Measurements from ENCODE around the gene RTKN. TPM values are rescaled to one million over a fixed set of nuclear protein-coding genes. Genes with fewer than 3 reads are reported as not detected.
"Not testable (repeated sequence)": the region's sequence is repeated elsewhere in the genome, so short reads cannot be mapped to it uniquely, and the experiment has no call there.

Gene RTKN, protein sequence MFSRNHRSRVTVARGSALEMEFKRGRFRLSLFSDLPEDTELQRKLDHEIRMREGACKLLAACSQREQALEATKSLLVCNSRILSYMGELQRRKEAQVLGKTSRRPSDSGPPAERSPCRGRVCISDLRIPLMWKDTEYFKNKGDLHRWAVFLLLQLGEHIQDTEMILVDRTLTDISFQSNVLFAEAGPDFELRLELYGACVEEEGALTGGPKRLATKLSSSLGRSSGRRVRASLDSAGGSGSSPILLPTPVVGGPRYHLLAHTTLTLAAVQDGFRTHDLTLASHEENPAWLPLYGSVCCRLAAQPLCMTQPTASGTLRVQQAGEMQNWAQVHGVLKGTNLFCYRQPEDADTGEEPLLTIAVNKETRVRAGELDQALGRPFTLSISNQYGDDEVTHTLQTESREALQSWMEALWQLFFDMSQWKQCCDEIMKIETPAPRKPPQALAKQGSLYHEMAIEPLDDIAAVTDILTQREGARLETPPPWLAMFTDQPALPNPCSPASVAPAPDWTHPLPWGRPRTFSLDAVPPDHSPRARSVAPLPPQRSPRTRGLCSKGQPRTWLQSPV
- total RNA-seq (10 to 100 TPM; 32.9 to 52.5 TPM), polyA plus RNA-seq (ENCODE audit: insufficient read length in 2 of 2) (10 to 100 TPM; 66.9 to 76.5 TPM)
- long read RNA-seq, donor 1, transcript RTKN-201 (12 exons, 2,220 nt): major isoform, 7 of 121 reads
- long read RNA-seq, donor 1, partial matches to known transcripts: 57 of 121 reads
- long read RNA-seq, donor 1, other reads (novel, unspliced or antisense): 46 of 121 reads
- long read RNA-seq, donor 2, partial matches to known transcripts: 84 of 86 reads
- long read RNA-seq, donor 2, other reads (novel, unspliced or antisense): 0 of 86 reads
- long read RNA-seq, donor 3, partial matches to known transcripts: 0 of 3 reads
- long read RNA-seq, donor 3, other reads (novel, unspliced or antisense): 0 of 3 reads
- long read RNA-seq, donor 4, transcript RTKN-202 (12 exons, 2,142 nt): major isoform, 7 of 27 reads
- long read RNA-seq, donor 4, partial matches to known transcripts: 11 of 27 reads
- long read RNA-seq, donor 4, other reads (novel, unspliced or antisense): 0 of 27 reads

GRCh38 chr2:74441690-74442482 lies at the start of gene RTKN:
RTKN (minus strand) TSS chr2:74441937; CDS start chr2:74441816, 121 bp downstream.
- peak in 1 of 6 donors; percentile 43 for DNase-seq (ENCODE audit: low read depth in 4 of 6, low spot score in 6 of 6)
- WGBS (ENCODE audit: insufficient coverage): 5% methylated on average over 74 of the region's 75 CpGs

DNA sequence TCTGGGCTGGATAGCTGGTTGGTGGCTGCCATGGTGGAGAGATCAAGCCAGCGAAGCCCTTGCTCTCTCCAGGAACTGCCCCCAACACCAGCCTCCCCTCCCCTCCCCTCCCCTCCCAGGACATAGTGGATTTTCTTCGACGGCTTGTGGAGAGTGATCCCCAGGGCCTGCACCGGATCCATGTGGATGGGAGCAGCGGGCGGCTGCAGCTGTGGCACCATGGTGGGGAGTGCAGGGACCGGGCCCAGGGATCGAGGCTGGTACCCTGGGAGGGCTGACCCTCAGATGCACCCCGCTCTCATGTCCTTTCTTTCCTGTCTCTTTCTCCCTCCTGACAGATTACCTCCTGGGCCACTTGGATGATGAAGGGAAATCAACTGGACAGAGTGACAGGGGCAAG lies 48.2 kb upstream of the RTKN start:
- H3K27me3 ChIP-seq (ENCODE audit: control insufficient read depth, insufficient read depth, low read length): no peaks in the 10 kb centered on the region
- no peaks in the 10 kb centered on the region for H3K9me3 ChIP-seq (ENCODE audit: control insufficient read depth, insufficient read depth, low read length)
- no peak for DNase-seq (ENCODE audit: low read depth in 4 of 6, low spot score in 6 of 6)
- WGBS (ENCODE audit: insufficient coverage): 96% methylated on average over 4 of the region's 9 CpGs
- no peak overlapping the region for H3K4me3 ChIP-seq (ENCODE audit: low read depth, low read length)
- no peaks in the 10 kb centered on the region for H3K4me1 ChIP-seq (ENCODE audit: control insufficient read depth, insufficient read depth, low read length)
- no peak overlapping the region for H3K27ac ChIP-seq (ENCODE audit: low read depth, low read length)
- H3K36me3 ChIP-seq (ENCODE audit: control insufficient read depth, insufficient read depth, low read length): peaks cover 73% of the 10 kb centered on the region

More at GRCh38 chr2:74441690-74442482, at the start of gene RTKN:
- H3K27ac ChIP-seq (ENCODE audit: low read depth, low read length): peak within 1 kb of the TSS; percentile 98
- no peaks in the 10 kb centered on the region for H3K36me3 ChIP-seq (ENCODE audit: control insufficient read depth, insufficient read depth, low read length)
- no peaks in the 10 kb centered on the region for H3K9me3 ChIP-seq (ENCODE audit: control insufficient read depth, insufficient read depth, low read length)
- H3K4me1 ChIP-seq (ENCODE audit: control insufficient read depth, insufficient read depth, low read length): peaks cover 41% of the 10 kb centered on the region
- peak within 1 kb of the TSS; percentile 63 for H3K4me3 ChIP-seq (ENCODE audit: low read depth, low read length)
- H3K27me3 ChIP-seq (ENCODE audit: control insufficient read depth, insufficient read depth, low read length): peaks cover 45% of the 10 kb centered on the region

DNA sequence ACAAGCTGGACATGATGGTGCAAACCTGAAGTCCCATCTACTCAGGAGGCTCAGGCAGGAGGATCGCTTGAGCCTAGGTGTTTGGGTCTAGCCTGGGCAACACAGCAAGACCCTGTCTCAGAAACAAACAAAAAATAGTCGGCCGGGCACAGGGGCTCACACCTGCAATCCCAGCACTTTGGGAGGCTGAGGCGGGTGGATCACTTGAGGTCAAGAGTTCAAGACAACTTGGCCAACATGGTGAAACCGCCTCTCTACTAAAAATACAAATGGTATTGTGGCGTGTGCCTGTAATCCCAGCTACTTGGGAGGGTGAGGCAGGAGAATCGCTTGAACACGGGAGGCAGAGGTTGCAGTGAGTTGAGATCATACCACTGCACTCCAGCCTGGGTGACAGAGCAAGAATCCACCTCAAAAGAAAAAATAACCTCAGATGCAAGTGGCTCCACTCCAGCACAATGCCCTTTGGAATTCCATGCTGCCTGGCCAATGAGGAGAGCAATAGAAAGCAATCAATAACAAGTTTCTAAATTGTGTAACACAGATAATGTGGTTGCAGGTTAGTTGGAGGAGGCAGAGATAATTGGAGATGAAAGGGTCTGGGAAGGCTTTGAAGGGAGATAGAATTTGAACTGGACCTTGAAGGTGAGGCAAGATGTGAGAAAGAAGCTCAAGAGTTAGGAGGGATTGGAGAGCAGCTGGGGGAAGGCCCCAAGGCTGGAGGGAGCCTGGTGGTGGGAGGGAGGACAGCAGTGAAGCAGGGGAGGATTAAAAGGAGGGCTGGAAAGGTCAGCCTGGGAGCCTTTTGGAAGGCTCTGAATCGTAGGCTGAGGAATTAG lies 47.1 kb upstream of the RTKN start:
- Histone ChIP-seq H3K27me3 (ENCODE audit: control insufficient read depth, insufficient read depth, low read length) (no peaks in the 10 kb centered on the region), H3K36me3 (ENCODE audit: control insufficient read depth, insufficient read depth, low read length) (peaks cover 68% of the 10 kb centered on the region), H3K4me3 (ENCODE audit: low read depth, low read length) (no peak overlapping the region), H3K4me1 (ENCODE audit: control insufficient read depth, insufficient read depth, low read length) (peaks cover 4% of the 10 kb centered on the region), H3K27ac (ENCODE audit: low read depth, low read length) (no peak overlapping the region), H3K9me3 (ENCODE audit: control insufficient read depth, insufficient read depth, low read length) (no peaks in the 10 kb centered on the region)
- 86% methylated on average over 6 of the region's 9 CpGs for WGBS (ENCODE audit: insufficient coverage)
- no peak for DNase-seq (ENCODE audit: low read depth in 4 of 6, low spot score in 6 of 6)

GRCh38 chr2:74486141-74486540 lies 44.4 kb upstream of the RTKN start:
- WGBS (ENCODE audit: insufficient coverage): 100% methylated on average over 1 of the region's 2 CpGs
- H3K4me3 ChIP-seq (ENCODE audit: low read depth, low read length): no peak overlapping the region
- peaks cover 22% of the 10 kb centered on the region for H3K4me1 ChIP-seq (ENCODE audit: control insufficient read depth, insufficient read depth, low read length)
- no peaks in the 10 kb centered on the region for H3K27me3 ChIP-seq (ENCODE audit: control insufficient read depth, insufficient read depth, low read length)
- DNase-seq (ENCODE audit: low read depth in 4 of 6, low spot score in 6 of 6): no peak
- H3K36me3 ChIP-seq (ENCODE audit: control insufficient read depth, insufficient read depth, low read length): peaks cover 50% of the 10 kb centered on the region
- H3K9me3 ChIP-seq (ENCODE audit: control insufficient read depth, insufficient read depth, low read length): no peaks in the 10 kb centered on the region
- H3K27ac ChIP-seq (ENCODE audit: low read depth, low read length): no peak overlapping the region

DNA sequence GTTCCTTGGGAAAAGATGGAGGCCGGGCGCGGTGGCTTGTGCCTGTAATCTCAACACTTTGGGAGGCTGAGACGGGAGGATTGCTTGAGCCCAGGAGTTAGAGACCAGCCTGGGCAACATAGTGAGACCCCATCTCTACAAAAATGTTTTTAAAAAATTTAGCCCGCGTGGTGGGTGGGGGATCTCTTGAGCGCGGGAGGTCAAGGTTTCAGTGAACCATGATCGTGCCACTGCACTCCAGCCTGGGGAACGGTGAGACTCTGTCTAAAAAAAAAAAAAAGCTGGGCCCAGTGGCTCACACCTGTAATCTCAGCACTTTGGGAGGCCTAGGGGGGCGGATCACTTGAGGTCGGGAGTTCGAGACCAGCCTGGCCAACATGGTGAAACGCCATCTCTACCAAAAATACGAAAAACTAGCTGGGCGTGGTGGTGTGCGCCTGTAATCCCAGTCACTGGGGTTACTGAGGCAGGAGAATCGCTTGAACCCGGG lies 42.0 kb upstream of the RTKN start:
- H3K27me3 ChIP-seq (ENCODE audit: control insufficient read depth, insufficient read depth, low read length); H3K9me3 ChIP-seq (ENCODE audit: control insufficient read depth, insufficient read depth, low read length); DNase-seq (ENCODE audit: low read depth in 4 of 6, low spot score in 6 of 6): not testable (repeated sequence)
- Histone ChIP-seq H3K4me1 (ENCODE audit: control insufficient read depth, insufficient read depth, low read length) (peaks cover 29% of the 10 kb centered on the region), H3K27ac (ENCODE audit: low read depth, low read length) (peak overlapping the region; percentile 93), H3K4me3 (ENCODE audit: low read depth, low read length) (peak overlapping the region; percentile 91), H3K36me3 (ENCODE audit: control insufficient read depth, insufficient read depth, low read length) (peaks cover 45% of the 10 kb centered on the region)
- 77% methylated on average over 14 of the region's 19 CpGs for WGBS (ENCODE audit: insufficient coverage)

- Histone ChIP-seq H3K4me3 (ENCODE audit: low read depth, low read length) (peak within 1 kb of the TSS; percentile 91), H3K27me3 (ENCODE audit: control insufficient read depth, insufficient read depth, low read length) (no peaks in the 10 kb centered on the region), H3K4me1 (ENCODE audit: control insufficient read depth, insufficient read depth, low read length) (peaks cover 29% of the 10 kb centered on the region), H3K27ac (ENCODE audit: low read depth, low read length) (peak within 1 kb of the TSS; percentile 93), H3K9me3 (ENCODE audit: control insufficient read depth, insufficient read depth, low read length) (no peaks in the 10 kb centered on the region), H3K36me3 (ENCODE audit: control insufficient read depth, insufficient read depth, low read length) (peaks cover 44% of the 10 kb centered on the region)
- WGBS (ENCODE audit: insufficient coverage): under 1% methylated on average over 48 of the region's 50 CpGs
- DNase-seq (ENCODE audit: low read depth in 4 of 6, low spot score in 6 of 6): peak; percentile 92 to 99 (median 96)
Observed at GRCh38 chr2:74482801-74483674, 41.3 kb upstream of the RTKN start, which contains the start of the genes CCDC142 and TTC31. CCDC142 (minus strand) TSS chr2:74482998; CDS start chr2:74482837, 161 bp downstream. TTC31 (plus strand) TSS chr2:74483081; CDS start chr2:74483096, 15 bp downstream.

DNA sequence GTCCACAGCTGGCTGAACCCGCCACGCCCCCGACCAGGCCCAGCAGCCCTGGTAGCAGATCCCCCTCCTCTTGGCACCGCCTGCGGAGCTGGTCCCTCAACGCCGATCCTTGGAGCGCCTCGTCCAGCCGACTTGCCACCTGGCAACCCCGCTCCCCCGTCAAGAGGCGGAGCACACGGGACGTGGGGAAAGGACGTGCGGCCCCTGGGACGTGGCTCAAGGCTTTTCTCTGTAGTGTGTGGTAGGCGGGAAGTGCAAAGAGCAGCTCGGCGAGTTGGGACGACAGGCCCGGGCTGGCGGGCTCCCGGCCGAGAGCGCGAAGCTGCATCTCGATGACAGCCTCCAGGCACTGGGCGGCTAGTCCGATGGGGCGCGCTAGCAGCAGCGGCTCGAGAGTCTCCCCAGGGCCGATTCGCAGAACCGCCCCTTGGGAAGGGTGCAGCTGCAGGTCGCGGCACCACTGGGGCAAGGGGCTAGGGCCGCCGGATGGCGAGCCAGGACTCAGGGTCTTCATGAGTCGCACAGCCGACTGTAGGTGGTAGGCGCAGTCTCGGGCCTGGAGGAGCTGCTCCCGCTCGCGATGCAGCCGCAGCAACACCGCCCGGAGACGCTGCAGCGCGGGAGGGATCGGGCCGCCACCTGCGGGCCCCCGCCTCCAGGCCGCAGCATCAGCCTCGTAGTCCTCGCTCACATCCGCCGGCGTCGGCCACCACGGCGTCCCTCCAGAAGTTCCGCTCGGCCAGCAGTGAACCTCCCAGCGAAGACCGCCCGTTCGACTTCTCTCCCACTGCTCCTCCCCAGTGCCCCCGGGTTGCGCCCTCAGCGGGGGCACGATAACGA lies 40.4 kb upstream of the RTKN start:
- H3K4me3 ChIP-seq (ENCODE audit: low read depth, low read length): peak overlapping the region; percentile 91
- WGBS (ENCODE audit: insufficient coverage): under 1% methylated on average over 80 of the region's 80 CpGs
- no peaks in the 10 kb centered on the region for H3K27me3 ChIP-seq (ENCODE audit: control insufficient read depth, insufficient read depth, low read length)
- H3K36me3 ChIP-seq (ENCODE audit: control insufficient read depth, insufficient read depth, low read length): peaks cover 51% of the 10 kb centered on the region
- H3K9me3 ChIP-seq (ENCODE audit: control insufficient read depth, insufficient read depth, low read length): no peaks in the 10 kb centered on the region
- peak overlapping the region; percentile 93 for H3K27ac ChIP-seq (ENCODE audit: low read depth, low read length)
- DNase-seq (ENCODE audit: low read depth in 4 of 6, low spot score in 6 of 6): no peak
- H3K4me1 ChIP-seq (ENCODE audit: control insufficient read depth, insufficient read depth, low read length): peaks cover 29% of the 10 kb centered on the region

All from spinal cord (tissue), 10 donors.